Measurements from ENCODE around the gene CEP44.
"Not testable (repeated sequence)": the region's sequence is repeated elsewhere in the genome, so short reads cannot be mapped to it uniquely, and the experiment has no call there.

Gene CEP44

GRCh38 chr4:174375422-174375821 is 91.7 kb downstream of the CEP44 start:
- Histone ChIP-seq H3K9ac (no peak overlapping the region), H3K36me3 (no peaks in the 10 kb centered on the region), H3K27ac (no peak overlapping the region), H3K4me3 (no peak overlapping the region), H3K4me2 (no peak overlapping the region), H3K9me3 (no peaks in the 10 kb centered on the region), H3K4me1 (no peaks in the 10 kb centered on the region), H3K27me3 (no peaks in the 10 kb centered on the region), H4K20me1 (no peaks in the 10 kb centered on the region)
- no peak for TF ChIP-seq Cebpa-rat (IDR thresholded peaks at IDR 0.05)

- Histone ChIP-seq H3K9me3 (no peaks in the 10 kb centered on the region), H3K4me3 (no peak overlapping the region), H3K27me3 (no peaks in the 10 kb centered on the region), H3K36me3 (no peaks in the 10 kb centered on the region), H3K4me2 (no peak overlapping the region), H3K9ac (no peak overlapping the region), H3K4me1 (no peaks in the 10 kb centered on the region), H4K20me1 (no peaks in the 10 kb centered on the region), H3K27ac (no peak overlapping the region)
- no peak for TF ChIP-seq Cebpa-rat (IDR thresholded peaks at IDR 0.05)
Measured at GRCh38 chr4:174377613-174378012, 93.9 kb downstream of the CEP44 start.

GRCh38 chr4:174378951-174379350 is 95.2 kb downstream of the CEP44 start:
- Histone ChIP-seq H3K4me1 (no peaks in the 10 kb centered on the region), H3K9me3 (no peaks in the 10 kb centered on the region), H3K4me2 (no peak overlapping the region), H4K20me1 (no peaks in the 10 kb centered on the region), H3K9ac (no peak overlapping the region), H3K36me3 (no peaks in the 10 kb centered on the region), H3K27ac (no peak overlapping the region), H3K4me3 (no peak overlapping the region), H3K27me3 (no peaks in the 10 kb centered on the region)
- TF ChIP-seq Cebpa-rat (IDR thresholded peaks at IDR 0.05): no peak

- H3K36me3 ChIP-seq, H3K9ac ChIP-seq, H3K4me2 ChIP-seq, H3K4me1 ChIP-seq, H3K9me3 ChIP-seq, H4K20me1 ChIP-seq, H3K4me3 ChIP-seq, H3K27ac ChIP-seq, H3K27me3 ChIP-seq: not testable (repeated sequence)
Measured at GRCh38 chr4:174380206-174380605, 96.5 kb downstream of the CEP44 start.

GRCh38 chr4:174380699-174381439 is 97.2 kb downstream of the CEP44 start:
- Histone ChIP-seq H3K4me1 (no peaks in the 10 kb centered on the region), H3K4me3 (no peak overlapping the region), H4K20me1 (no peaks in the 10 kb centered on the region), H3K27me3 (no peaks in the 10 kb centered on the region), H3K27ac (no peak overlapping the region), H3K36me3 (no peaks in the 10 kb centered on the region), H3K9ac (no peak overlapping the region), H3K9me3 (no peaks in the 10 kb centered on the region), H3K4me2 (no peak overlapping the region)
- no peak for TF ChIP-seq Cebpa-rat (IDR thresholded peaks at IDR 0.05)

GRCh38 chr4:174381440-174381800 is 97.7 kb downstream of the CEP44 start:
- Histone ChIP-seq H3K4me1 (no peaks in the 10 kb centered on the region), H3K9ac (no peak overlapping the region), H3K27ac (no peak overlapping the region), H3K27me3 (no peaks in the 10 kb centered on the region), H4K20me1 (no peaks in the 10 kb centered on the region), H3K36me3 (no peaks in the 10 kb centered on the region), H3K9me3 (no peaks in the 10 kb centered on the region), H3K4me2 (no peak overlapping the region), H3K4me3 (no peak overlapping the region)
- no peak for TF ChIP-seq Cebpa-rat (IDR thresholded peaks at IDR 0.05)

Data from BLaER1 (cell line).